Stimulated activated CD8-positive, alpha-beta memory T cell treated with anti-CD3 and anti-CD28 coated beads, Interleukin-2, amount 100 ng/mL, for 1 hour (primary cell): ENCODE data around the gene ABI2.
"Not testable (repeated sequence)": the region's sequence is repeated elsewhere in the genome, so short reads cannot be mapped to it uniquely, and the experiment has no call there.

Experiments used
- DNase-seq, 2 donors: peaks; one replicate each; pipeline ENCODE4 v3.0.0-alpha.2; 2020; ENCODE audit warnings: low read depth in 2 of 2

Gene ABI2

GRCh38 chr2:203354966-203355365 lies 26.8 kb downstream of the ABI2 start:
- DNase-seq, result no peak

DNA sequence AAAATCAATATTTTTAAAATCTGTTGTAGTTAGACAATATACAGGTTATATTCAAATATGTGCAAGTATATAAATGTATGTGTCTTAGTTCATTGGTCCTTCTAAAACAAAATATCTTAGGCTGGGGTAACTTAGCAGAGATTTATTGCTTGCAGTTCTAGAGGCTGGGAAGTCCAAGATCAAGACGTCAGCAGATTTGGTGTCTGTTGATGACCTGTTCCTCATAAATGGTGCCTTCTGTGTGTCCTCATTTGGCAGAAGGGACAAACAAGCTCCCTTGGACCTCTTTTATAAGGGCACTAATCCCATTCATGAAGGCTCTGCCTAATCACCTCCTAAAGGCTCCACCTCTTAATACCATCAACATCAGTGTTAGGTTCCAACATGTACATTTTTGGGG lies 31.3 kb downstream of the ABI2 start:
- DNase-seq, result no peak

DNA sequence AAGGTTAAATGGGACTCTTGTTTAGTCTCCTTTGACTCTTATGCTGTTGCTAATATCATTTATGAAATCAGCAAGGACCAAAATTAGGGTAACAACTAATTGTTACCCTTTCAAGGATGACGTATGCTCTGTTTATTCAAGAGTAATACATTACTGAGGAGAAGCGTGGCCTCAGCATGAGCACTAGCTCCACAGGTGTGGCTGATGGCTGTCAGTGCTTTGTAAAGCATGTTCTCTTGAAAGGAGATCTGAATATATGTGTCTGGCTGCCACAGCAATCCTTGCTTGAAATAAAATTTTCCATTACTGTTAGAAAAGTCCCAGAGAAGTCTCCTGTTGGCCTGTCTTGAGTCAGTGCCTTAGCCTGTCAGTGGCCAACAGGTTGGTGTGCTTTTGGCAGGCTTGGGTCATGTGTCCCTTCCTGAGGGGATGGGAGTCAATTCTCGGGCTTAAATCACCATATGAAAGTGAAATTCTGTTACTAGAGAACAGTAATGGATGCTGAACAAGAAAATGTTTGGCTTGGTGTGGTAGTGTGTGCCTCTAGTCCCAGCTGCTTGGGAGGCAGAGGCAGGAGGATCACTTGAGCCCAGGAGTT lies 32.7 kb downstream of the ABI2 start:
- DNase-seq, result no peak

DNA sequence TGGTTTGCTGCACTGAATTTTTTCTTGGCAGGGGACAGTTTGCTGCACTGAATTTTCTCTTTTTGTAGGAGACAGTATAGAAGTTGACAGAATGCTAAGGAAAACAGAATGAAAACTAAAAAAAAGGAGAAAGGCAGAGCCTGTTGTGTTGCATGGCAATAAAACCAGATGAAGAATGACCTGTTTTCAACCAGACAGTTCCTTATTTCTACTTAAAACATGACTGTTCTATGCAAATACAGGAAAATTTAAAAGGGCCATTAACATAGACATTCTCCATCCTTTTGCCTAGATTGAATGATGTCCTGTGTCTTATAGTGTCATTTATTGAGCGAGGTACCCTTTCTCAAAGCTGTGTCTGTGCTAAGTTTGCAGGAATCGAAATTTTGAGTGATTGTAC lies 33.3 kb downstream of the ABI2 start:
- no peak for DNase-seq

GRCh38 chr2:203361922-203362321 lies 33.7 kb downstream of the ABI2 start:
- DNase-seq, result no peak

- no peak for DNase-seq
These were observed 38.7 kb downstream of the ABI2 start for GRCh38 chr2:203366639-203367466.

DNA sequence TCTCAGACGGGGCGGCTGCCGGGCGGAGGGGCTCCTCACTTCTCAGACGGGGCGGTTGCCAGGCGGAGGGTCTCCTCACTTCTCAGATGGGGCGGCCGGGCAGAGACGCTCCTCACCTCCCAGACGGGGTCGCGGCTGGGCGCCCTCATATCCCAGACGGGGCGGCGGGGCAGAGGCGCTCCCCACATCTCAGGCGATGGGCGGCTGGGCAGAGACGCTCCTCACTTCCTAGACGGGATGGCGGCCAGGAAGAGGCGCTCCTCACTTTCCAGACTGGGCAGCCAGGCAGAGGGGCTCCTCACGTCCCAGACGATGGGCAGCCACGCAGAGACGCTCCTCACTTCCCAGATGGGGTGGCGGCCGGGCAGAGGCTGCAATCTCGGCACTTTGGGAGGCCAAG lies 44.5 kb downstream of the ABI2 start:
- DNase-seq, result not testable (repeated sequence)

DNA sequence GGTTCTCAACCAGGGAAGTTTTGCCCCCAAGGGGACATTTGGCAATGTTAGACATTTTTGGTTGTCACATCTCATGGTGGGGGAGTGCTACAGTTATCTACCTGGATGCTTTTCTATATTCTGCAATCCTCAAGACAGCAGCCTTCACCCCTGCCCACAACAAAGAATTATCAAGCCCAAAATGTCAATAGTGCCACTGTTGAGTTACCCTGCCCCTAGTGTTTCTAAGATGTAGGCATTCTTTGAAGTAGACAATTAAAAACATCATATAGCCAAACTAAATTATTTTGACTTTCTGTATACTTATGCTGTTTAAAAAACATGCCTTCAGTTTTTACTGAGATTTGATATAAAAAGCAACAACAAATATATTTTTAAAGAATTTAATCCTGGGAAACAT lies 48.0 kb downstream of the ABI2 start:
- no peak for DNase-seq

DNA sequence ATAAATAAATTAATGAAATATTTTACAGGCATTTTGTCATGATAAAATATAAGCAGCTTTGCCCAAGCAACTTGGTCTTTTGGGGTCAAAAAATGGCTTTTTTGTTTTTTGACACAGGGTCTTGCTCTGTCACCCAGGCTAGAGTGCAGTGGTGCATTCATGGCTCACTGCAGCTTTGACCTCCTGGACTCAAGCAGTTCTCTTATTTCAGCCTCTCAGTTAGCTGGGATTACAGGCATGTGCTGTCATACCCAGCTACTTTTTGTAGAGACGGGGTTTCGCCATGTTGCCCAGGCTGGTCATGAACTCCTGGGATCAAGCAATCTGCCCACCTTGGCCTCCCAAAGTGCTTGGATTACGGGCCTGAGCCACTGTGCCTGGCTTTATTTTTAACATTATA lies 51.0 kb downstream of the ABI2 start:
- no peak for DNase-seq

DNA sequence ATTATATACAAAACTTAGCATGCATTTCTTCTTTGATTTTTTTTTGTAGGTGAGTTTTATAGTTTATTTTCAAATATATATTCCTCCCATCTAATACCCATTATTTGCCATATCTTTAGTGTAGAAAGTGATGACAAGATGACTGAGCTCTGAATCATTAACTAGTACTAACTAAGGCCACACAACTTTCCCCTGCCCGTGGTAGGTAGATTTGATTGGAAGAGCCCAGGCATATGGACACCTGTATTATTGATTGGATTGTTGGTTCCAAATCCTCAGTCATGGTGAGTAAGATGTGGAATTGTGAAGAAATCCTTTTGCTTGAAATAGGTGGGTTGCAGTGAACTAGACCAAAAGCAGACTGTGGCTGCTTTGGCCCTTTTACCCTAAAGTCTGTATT lies 54.8 kb downstream of the ABI2 start:
- DNase-seq, result no peak

DNA sequence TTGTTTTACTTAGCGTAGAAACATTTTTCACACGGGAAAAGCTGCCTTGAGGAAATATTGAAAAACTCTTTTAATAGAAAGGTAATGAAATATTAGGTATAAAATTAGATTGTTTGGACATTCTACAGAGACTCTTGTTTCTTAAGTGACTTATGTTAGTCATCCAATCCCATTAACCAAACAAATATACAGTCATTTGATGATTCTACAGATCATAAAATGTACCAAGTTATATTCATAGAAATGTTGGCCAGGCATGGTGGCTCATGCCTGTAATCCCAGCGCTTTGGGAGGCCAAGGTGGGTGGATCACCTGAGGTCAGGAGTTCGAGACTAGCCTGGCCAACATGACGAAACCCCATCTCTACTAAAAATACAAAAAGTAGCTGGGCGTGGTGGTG lies 60.0 kb downstream of the ABI2 start:
- DNase-seq, result not testable (repeated sequence)

GRCh38 chr2:203394519-203395227 lies 66.5 kb downstream of the ABI2 start:
- DNase-seq, result no peak

- no peak for DNase-seq
These were observed 67.7 kb downstream of the ABI2 start for GRCh38 chr2:203395858-203396257.

DNA sequence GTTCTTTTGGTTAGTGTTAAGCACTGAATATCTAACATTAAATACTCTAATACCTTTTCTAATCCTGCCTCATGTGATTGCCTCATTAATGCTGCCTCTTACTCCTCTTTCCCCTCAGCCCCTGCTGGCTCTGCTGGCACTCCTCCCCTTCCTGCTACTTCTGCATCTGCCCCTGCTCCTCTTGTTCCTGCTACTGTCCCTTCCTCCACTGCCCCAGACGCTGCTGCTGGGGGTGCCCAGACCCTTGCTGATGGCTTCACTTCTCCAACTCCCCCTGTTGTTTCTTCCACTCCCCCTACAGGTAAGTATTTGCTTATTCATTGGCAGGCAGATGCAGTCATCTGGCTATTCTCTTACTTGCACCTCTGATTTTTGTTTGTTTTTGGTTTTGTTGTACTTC lies 68.5 kb downstream of the ABI2 start:
- DNase-seq, result no peak

- DNase-seq, result no peak
These were observed 70.8 kb downstream of the ABI2 start for GRCh38 chr2:203399031-203399430.

GRCh38 chr2:203400805-203401585 lies 72.8 kb downstream of the ABI2 start:
- DNase-seq, result no peak

DNA sequence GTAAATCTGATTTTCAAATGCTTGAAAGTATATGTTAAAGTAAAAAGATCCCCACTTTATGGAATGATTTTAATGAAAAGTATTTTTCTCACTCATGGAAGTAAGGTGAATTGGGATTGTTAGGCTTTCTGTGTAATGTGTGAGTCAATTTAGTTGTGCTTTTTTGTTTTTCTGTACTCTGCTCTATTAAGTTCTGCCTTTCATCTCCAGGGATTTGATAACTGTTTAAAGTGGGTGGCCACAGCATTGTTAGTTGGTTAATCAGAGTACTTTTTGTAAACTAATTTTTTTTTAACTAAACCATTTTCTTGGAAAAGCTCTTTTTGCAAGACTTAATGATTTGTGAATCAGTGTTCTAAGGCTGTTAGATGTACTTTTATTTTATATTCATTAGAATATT lies 76.8 kb downstream of the ABI2 start:
- DNase-seq, result no peak

DNA sequence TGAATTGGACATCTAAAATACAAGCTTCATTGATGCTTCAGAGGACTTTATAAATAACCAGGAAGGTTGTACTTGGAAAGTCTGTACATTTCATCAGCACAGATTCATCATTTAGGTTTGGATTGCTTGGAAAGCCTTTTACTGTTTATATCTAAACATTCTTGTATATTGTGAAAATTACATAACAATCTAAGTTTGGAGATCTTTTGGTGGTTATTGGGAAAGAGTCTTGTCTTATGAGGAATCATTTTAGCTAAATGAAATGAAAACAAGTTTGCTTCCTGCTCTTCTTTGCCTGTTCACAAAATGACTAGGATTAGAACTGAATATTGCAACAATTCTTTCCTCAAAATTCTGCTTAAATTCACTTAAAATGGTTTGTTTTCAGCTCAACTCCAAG lies 79.3 kb downstream of the ABI2 start:
- DNase-seq, result no peak

DNA sequence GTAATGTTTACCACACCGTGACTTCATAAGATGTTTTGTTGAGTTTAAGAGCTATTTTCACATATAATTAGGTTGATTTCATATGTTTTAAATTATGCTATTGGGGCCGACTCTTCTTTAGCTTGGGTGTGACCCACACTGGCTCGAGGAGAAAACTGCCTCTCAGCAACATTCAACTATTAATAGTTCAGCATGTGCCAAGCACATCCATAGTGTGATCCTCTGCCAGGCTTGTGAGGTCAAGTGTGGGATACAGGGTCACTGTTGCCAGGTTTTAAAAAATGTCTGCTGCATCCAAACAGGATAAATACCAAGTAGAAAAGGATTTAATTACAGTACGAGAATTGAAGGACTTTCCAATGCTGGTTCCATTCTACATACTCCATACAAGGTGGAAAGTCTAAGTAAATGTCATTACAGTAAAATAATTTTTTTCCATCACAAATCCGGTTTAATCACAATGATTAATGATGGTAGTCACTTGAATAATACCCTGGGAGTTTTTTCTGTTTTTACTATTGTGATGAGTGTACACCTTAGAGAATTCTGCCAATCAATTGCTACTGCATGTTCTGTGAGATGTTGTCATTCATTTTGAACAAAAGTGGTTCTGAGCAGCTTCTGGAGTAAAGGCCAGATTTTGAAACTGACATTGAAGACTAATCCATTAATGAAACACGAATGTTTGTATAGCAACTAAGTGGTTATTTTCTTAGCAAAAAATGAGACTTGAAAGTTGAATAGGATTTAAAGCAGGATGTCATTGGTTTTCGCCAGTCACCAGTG lies 84.5 kb downstream of the ABI2 start:
- no peak for DNase-seq

DNA sequence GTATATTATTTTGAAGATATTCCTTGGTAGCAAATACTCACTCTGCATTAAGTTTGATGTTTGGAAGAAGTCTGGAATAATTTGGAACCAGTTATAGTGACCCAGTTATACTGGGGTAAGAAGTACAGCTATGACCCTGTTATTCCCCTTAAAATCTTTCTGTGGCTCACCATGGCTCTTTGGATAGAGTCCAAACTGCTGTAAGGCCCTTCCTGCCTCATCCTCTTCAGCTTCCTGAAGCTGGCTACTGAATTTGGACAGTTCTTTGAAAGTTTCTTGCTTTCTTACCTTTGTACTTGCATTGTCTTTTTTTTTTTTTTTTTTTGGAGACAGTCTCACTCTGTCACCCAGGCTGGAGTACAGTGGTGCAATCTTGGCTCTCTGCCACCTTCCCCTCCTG lies 85.6 kb downstream of the ABI2 start:
- no peak for DNase-seq

GRCh38 chr2:203418271-203418670 lies 90.1 kb downstream of the ABI2 start:
- DNase-seq, result no peak
